ENCODE measurements around the gene DCANP1. TPM values are rescaled to one million over a fixed set of nuclear protein-coding genes. Genes with fewer than 3 reads are reported as not detected.

Gene DCANP1
- total and polyA plus RNA-seq, 10 of the 15 experiments (the other 5 are each of a cell fraction or from before 2014, with no cell fraction given): 0.01 TPM; not detected in 9

- in situ Hi-C loops (cut with MboI): no loop called here
- H3K79me2 ChIP-seq (ENCODE audit: control insufficient read depth, insufficient read depth, low read length): peaks cover 37% of the 10 kb centered on the region
- FAIRE-seq (no peak), ATAC-seq (no peak), DNase-seq (ENCODE audit: low read depth, low spot score) (no peak)
- no TSS peak for BruUV-seq (replicated peaks)
- 0 out of 2 replicates have a peak, but pooled peaks cover 8% of the 10 kb centered on the region for H4K20me1 ChIP-seq (ENCODE audit: control insufficient read depth, insufficient read depth)
- intact Hi-C loops (cut with micrococcal nuclease; ENCODE audit: unreplicated experiment): no loop called here
- H3K27me3 ChIP-seq (replicated peaks in 1 of 2; ENCODE audit: control insufficient read depth in 2 of 2, insufficient read depth in 2 of 2, low read length in 1 of 2): no peaks in the 10 kb centered on the region
- H3K4me2 ChIP-seq (ENCODE audit: control insufficient read depth, insufficient read depth): no peak overlapping the region
- peaks cover 16% of the 10 kb centered on the region for H3K4me1 ChIP-seq (ENCODE audit: control insufficient read depth, insufficient read depth, low read length)
- ChIA-PET CTCF (interaction anchor here (1.0 to 1.5 kb wide), 3 partner anchors 16 to 165 kb away, joined by 3 to 9 read pairs (median 3); no protein-coding TSS in a partner anchor), RAD21 (ENCODE audit: unreplicated experiment) (no interaction called here), POLR2A (no interaction called here), SMC1A (ENCODE audit: uncharacterized antibody, unreplicated experiment) (no interaction called here)
- H3K4me3 ChIP-seq: no peak overlapping the region
- WGBS (ENCODE audit: insufficient coverage, insufficient replicate concordance, low lambda C conversion rate, missing lambda C conversion rate): 98% methylated on average over 5 of the region's 5 CpGs
- no peak overlapping the region for H3K9ac ChIP-seq (ENCODE audit: control insufficient read depth, insufficient read depth, low read length)
- no peaks in the 10 kb centered on the region; the same call in 2 of the 3 replicates for H3K9me3 ChIP-seq (replicated peaks; ENCODE audit: control insufficient read depth, insufficient read depth, low read length)
- no peak overlapping the region for H3K27ac ChIP-seq (ENCODE audit: control insufficient read depth, insufficient read depth)
- H3K36me3 ChIP-seq (ENCODE audit: control insufficient read depth in 2 of 2, insufficient read depth in 2 of 2, low read length in 1 of 2): no peaks in the 10 kb centered on the region
- TF ChIP-seq, protein P1, sequence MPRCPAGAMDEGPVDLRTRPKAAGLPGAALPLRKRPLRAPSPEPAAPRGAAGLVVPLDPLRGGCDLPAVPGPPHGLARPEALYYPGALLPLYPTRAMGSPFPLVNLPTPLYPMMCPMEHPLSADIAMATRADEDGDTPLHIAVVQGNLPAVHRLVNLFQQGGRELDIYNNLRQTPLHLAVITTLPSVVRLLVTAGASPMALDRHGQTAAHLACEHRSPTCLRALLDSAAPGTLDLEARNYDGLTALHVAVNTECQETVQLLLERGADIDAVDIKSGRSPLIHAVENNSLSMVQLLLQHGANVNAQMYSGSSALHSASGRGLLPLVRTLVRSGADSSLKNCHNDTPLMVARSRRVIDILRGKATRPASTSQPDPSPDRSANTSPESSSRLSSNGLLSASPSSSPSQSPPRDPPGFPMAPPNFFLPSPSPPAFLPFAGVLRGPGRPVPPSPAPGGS (IDR thresholded peaks at IDR 0.05; ENCODE audit: borderline replicate concordance, insufficient read depth, low read depth, low read length, poor library complexity, severe bottlenecking): no peak
- no peak for TF ChIP-seq BHLHE40 (IDR thresholded peaks at IDR 0.05; ENCODE audit: borderline replicate concordance in 1 of 2, low read depth in 2 of 2, low read length in 1 of 2)
- TF ChIP-seq WRNIP1 (IDR thresholded peaks at IDR 0.05; ENCODE audit: borderline replicate concordance, low read depth, low read length): no peak
- no peak for TF ChIP-seq ZBTB33 (IDR thresholded peaks at IDR 0.05)
- TF ChIP-seq E2F8 (IDR thresholded peaks at IDR 0.05; ENCODE audit: low read depth, partially characterized antibody): no peak
- no peak for TF ChIP-seq RCOR1 (conservative IDR thresholded peaks at IDR 0.05; ENCODE audit: low read depth, low read length)
- no peak for TF ChIP-seq RBBP5 (conservative IDR thresholded peaks at IDR 0.05)
- no peak overlapping the region for H2AFZ ChIP-seq (ENCODE audit: control insufficient read depth, low read depth, low read length)
These were observed 46.3 kb downstream of the DCANP1 start for GRCh38 chr5:135400866-135401265.

All from GM12878 (cell line).